Activated gamma-delta T cell (primary cell): ENCODE measurements around the gene ATOSB.

Experiments used
- DNase-seq: peaks from one replicate; lab custom pipeline; 2025; lab: John Stamatoyannopoulos, UW

ATOSB gene

GRCh38 chr9:35054185-35054835, 61.4 kb downstream of the ATOSB start:
- no peak for DNase-seq
